ENCODE measurements around the gene RANBP1.
"Not testable (repeated sequence)": the region's sequence is repeated elsewhere in the genome, so short reads cannot be mapped to it uniquely, and the experiment has no call there.

The RANBP1 gene

DNA sequence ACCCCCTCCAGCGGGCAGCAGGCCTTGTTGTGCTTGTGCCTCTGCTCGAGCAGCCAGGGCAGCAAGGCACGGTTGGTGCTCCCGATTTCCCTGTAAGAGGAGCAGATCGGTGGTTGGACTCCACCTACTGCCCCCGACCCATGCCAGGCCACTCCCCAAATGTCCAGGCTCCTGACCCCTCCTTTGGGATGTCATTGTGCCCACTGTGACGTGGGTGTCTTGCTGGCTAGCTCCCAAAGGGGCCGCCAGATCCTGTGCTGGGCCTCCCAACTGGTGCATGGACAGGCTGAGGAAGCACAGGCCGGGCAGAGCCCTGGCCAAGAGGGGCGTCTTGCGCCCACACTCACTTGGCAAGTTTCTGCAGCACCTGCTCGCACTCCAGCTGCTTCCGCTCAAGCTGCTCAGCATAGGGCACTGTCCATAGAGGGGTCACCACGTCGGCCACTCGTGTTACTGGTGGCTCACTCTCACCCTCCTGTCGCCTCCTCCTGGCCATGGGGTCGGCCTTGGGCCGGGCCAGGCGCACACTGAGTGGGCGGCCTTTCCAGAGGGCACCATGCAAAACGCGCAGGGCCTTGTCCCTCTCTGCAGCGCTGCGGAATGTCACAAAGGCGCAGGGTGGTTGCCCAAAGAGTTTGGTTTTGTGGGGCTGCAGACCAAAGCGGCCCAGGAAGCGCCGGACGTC is at the start of gene RANBP1:
RANBP1 (plus strand) TSS at position 414 of the 685 bp plus-strand sequence; CDS start at position 495, 81 bp downstream.
- DNase-seq (ENCODE audit: low spot score), result no peak

DNA sequence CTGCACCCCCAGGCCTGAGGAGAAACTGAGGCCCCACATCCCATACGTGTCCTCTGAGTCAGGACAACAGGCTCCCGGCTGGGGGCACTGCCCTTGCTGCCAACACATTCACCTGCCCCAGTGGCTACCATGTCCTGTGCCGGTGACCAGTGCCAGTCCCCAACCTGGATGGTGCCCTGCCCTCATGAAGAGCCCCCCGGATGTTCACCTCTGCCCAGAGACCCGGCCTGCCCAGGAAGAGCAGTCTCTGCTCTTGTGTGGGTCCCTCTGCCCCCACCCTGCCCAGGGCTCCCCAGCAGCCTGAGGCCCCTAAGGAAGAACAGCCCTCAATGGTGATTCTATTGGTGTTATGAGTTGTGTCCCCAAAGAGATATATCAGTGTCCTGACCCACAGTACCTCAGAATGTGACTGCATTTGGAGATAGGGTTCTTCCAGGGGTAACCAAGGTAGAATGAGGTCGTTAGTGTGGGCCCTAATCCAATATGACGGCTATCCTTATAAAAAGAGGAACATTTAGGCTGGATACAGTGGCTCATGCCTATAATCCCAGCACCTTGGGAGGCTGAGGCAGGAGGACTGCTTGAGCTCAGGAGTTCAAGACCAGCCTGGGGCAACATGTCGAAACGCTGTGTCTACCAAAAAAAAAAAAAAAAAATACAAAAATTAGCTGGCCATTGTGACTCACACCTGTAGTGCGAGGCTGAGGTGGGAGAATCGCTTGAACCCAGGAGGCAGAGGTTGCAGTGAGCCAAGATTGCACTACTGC is 49.1 kb upstream of the RANBP1 start:
- DNase-seq (ENCODE audit: low spot score), result no peak

DNA sequence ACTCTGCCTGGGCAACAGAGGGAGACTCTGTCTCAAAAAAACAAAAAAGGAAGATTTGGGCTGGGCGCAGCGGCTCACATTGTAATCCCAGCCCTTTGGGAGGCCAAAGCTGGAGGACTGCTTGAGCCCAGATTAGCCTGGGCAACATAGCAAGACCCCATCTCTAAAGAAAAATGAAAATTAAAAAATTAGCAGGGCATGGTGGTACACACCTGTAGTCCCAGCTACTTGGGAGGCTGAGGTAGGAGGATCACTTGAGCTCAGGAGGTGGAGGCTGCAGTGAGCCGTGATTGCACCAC is 48.6 kb upstream of the RANBP1 start:
- DNase-seq (ENCODE audit: low spot score), result not testable (repeated sequence)

DNA sequence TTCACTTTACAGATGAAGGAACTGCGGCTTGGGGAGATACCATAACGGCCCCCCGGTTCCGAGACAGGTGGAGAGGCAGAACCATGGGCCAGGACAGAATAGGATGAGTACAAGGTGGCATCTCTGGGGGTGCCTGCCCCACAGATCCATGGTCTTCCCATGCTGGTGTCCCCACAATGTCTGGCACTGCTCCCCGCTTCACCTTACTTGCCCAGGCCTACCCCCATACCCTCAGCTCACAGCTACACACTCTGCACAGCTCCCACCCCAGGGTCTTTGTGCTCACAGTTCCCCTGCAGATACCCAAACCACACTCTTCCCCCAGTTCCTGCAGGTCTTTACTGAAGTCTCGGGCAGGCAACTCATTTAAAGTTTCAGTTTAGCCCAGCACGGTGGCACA is 47.3 kb upstream of the RANBP1 start:
- no peak for DNase-seq (ENCODE audit: low spot score)

DNA sequence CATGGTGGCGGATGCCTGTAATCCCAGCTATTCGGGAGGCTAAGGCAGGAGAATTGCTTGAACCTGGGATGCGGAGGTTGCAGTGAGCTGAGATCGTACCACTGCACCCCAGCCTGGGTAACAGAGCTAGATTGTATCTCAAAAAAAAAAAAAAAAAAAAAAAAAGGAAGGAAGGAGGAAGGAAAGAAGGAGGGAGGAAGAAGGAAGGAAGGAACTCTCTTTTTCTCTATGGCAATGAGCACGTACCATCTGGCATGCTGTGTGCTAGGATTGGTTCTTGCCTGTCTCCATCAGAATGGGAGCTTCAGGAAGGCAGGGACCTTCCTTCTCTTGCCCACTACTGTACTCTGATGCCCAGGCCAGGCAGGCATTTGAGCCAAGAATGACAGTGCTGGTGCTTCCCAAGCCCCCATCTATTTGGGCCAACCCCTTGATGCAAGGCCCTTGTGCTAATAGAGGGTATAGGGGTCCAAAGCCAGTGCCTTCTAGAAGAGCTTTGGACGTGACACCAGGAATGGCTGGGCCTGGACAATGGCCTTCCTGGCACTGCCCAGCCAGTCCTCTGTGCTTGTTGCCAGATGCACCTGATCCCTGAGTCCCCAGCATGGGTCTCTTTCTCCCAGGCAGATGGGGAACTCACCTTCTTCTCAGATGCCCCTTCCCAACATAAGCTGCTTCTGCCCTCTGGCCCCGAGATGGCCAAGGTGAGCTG is 46.4 kb upstream of the RANBP1 start:
- no peak for DNase-seq (ENCODE audit: low spot score)

DNA sequence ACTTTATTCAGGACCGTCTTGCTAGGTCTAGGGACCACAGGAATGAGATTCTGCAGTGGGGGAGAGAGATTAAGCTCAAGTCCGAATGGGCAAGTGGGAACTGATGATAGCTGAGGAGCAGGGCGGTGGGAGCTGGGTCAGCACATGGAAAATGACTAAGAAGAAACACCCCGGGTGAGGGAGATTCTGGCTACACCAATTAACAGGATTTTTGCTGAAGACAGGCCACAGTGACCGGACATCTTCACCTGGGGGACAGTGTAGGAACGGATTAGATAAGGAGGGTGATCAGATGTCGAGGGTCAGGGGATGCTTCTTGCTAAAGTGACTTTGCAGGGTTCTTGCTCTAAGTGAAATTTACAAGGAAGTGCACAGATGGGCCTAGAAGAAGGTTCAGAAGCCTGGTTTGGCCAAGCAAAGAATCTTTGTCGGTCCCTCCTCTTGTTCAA is 44.4 kb upstream of the RANBP1 start:
- no peak for DNase-seq (ENCODE audit: low spot score)

DNA sequence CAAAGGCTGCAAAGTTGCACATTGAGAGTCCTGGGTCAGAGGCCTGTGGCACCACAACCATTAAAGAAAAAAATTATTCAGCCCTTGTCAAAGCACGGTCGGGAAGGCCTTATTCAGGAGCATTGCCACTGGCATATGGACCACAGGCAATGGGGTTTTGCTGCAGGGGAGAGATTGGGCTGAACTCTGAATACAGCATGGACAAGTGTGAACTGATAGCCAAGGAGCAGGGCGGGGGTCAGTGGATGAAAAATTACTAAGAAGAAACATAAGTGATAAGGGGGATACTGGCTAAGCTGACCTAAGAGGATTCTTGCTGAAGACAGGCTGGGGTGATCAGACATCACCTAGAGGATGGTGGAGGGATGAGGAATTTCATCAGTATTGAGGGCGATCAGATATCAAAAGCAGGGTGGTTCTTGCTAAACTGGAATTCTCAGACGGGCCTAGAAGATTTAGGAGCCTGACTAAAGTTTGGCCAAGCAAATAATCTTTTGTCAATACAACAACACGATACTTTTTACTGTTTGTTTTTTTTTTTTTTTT is 39.2 kb upstream of the RANBP1 start:
- DNase-seq (ENCODE audit: low spot score), result no peak

DNA sequence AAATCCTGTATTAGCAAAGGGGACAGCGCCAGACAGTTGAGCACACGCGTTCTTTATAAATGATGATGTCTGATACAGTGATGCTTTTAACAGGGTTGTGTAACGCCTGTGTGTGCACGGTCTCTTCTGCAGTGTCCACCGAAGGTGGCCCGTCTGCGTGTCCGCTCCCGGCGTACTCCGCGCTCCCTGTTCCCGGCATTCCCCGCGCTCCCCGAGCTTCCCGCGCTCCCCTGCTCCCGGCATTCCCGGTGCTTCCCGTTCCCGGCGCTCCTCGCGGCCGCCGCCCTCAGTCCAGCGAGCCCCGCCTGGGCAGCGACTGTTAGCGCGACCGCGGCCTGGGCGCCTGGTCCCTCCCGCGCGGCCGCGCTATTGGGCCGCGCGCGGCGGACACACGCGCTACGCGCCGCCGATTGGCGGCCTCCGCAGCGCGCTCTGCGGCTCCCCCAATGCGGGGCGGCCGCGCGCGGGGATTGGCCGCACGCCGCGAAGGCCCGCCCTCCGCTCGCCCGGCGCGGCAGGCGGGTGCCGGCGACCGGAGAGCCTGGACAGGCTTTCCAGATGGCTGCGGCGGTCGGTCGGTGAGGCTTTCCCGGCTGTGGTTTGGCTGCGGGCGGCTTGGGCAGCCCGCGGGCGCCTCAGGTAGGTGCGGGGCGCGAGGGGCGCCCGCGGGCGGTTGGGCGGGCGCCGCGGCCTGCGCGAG is 36.0 kb upstream of the RANBP1 start, which contains the start of gene DGCR8:
DGCR8 (plus strand) TSS at position 497 of the 700 bp plus-strand sequence. CDS start 5,723 bp downstream, outside the sequence.
- DNase-seq (ENCODE audit: low spot score), result peak; percentile 81

DNA sequence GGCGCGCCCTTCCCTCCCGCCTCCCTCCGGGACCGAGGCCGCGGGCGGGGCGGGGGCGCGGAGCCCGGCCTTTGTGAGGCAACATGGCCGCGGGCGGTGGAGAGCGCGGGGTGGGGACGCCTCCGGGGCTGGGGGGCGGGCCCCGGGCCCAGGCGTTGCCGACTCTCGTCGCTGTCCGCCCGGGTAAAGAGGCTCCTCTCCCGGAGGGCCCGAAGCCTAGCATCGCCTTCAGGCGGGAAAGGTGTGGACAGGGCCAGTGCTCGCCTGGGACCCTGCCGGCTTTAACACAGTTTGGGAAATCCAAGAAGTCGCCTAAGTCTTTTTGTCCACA is 35.5 kb upstream of the RANBP1 start:
- DNase-seq (ENCODE audit: low spot score), result no peak

DNA sequence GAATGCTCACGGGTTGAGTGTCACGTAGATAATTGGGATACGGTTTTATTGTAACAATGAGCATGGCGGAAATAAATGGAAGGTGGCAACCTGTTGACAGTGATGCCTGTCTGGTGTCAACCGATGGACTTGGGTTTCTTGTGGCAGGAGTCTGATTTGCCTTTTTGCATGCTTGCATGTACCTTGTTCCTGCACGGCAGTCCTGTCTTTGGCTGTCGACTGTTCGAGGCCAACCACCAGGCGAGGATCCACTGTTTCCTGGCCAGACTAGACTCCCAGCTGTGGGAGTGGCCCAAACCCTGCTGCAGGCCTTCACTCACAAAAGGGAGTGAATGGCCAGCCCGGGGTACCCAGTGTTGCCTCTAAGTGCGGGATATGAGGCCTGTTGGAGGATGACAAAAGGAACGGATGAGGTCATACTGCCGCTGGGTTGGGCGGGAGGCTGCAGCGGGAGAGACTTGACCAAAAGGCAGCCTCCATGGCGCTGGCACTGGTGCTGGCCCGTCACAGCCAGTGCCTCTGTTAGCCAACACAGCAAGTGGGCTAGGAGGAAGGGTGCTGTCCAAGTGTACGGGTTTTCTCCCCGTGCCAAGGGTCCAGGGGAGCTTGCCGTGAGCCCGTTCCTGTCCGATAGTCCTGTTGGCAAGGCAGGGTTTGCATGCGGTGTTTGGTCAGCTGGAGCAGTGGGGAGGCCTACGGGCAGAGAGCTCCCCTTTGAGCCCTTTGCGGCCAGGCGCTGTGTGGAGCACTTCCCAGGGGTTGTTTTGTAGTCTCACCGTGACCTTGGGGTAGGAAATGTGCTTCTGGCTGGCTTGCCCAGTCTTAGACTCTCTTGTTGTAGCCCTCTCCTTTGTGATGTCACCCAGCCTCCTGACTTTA is 34.9 kb upstream of the RANBP1 start:
- DNase-seq (ENCODE audit: low spot score), result peak; percentile 64

DNA sequence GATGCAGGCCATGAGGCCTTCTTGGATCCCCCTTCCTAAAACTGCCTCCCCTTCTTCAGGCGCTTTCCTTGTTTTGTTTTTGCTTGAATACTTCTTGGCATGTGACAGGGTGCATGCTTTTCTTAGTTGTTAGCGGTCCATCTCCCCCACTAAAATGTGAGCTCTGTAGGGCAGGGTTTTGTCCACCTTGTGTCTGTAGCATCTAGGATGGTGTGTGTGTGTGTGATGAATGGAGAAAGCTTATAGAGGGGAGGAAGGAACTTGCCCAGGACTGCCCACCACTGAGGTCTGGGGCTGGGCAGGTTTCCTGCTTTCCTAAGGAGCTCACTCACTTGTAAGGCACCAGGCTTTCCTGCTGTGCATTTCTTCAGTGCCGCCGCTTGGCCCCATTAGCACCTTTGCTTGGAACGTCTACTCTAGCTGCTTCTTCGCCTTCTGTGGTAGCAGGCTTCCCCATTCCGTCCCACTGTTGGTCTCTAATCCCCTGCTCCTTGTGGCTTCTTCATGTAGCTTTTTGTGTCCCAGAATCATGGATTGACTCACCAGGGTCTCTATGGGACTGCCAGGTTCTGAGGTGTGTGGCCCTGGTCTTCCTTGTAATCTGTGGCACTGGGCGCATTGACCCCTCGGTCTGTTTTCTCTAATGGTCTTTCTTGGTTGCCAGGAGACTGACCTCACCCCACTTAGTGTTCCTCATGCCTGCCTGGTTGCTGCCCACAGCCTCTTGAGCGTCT is 32.6 kb upstream of the RANBP1 start:
- no peak for DNase-seq (ENCODE audit: low spot score)

DNA sequence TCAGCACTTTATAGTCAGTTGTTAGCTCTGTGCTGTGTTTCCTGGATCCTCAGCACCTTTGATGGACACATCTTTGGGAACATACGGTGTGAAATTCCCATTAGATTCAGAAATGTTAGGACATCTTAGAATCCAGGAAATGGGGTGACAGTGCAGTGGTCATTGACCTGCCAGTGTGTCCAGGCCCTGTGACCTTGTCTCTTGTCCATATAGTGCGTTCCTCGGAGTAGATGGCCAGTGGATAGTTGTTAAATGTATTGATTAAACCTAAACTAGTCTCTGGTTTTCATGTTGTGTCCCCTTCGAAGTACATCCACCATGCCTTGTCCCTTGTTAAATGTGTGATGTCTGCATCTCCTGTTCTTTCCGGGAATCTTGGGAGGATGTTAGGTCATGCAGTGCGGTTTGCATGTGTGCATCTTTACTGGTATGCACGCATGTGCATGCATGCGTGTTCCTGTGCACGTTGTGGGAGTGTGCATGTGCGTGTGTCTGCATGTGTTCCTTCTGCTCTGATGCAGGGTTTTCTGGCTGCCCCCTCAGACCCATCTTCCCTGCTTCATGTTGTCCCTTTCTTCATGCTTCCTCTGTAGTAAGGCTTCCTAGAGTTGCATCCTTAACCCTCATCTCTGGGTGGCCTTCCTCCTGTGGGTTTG is 31.9 kb upstream of the RANBP1 start:
- DNase-seq (ENCODE audit: low spot score), result no peak

DNA sequence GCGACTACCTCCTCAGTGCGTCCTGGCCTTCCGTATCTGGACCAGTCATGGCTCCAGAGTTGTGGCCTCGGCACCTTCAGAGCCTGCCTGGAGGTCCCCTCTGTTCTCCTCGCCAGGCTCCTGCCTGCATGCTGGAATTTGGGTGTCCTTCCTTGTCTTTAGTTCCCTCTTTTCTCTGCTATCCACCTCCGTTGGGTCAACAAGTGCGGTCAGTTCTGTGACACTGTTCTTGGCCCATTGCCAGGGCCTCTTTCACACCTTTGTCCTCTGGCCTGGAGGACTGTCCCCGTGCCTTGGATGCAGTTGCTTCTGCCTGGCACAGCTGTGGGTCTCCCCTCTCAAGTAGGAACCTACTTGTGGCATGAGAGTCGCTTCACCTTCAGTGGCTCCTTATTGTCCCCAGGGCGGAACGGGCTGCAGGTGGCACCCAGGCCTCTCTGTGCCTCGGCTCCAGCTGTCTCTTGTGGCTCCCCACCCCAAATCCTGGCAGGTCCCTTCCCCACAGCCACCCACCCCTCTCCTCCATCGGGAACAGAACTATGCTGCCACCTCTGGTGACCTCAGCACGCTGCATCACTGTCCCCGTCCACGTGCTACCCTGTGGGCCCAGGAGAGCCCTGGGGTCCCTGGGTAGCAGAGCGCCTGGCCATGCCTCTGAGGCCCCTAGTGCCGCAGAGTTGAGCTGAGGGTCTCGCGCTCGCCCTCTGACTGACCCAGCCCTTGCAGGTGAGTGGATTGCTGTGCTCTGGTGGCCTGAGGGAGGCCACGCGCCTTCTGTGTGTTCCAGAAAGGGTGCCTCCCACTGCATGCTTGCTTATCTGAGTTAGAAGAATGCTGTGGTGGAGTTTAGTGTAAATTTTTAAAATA is 31.1 kb upstream of the RANBP1 start:
- no peak for DNase-seq (ENCODE audit: low spot score)

DNA sequence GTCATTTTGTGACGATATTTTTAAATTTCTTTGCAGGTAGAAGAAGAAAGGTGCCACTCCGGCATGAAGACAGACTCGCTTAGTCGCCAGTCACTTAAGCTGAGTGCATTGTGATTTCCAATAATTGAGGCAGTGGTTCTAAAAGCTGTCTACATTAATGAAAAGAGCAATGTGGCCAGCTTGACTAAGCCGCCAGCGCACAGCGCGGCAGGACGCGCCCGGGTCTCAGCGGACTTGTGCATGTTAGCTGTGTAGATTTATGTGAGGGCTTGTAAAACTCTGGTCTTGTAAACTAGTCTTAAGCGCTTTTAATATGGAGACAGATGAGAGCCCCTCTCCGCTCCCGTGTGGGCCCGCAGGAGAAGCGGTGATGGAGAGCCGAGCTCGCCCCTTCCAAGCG is 30.3 kb upstream of the RANBP1 start:
- no peak for DNase-seq (ENCODE audit: low spot score)

DNA sequence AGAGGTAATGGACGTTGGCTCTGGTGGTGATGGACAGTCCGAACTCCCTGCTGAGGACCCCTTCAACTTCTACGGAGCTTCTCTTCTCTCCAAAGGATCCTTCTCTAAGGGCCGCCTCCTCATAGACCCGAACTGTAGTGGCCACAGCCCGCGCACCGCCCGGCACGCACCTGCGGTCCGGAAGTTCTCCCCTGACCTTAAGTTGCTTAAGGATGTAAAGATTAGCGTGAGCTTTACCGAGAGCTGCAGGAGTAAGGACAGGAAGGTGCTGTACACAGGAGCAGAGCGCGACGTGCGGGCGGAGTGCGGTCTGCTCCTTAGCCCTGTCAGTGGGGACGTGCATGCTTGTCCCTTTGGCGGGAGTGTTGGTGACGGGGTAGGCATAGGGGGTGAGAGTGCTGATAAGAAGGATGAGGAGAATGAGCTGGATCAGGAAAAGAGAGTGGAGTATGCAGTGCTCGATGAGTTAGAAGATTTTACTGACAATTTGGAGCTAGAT is 29.8 kb upstream of the RANBP1 start:
- no peak for DNase-seq (ENCODE audit: low spot score)

DNA sequence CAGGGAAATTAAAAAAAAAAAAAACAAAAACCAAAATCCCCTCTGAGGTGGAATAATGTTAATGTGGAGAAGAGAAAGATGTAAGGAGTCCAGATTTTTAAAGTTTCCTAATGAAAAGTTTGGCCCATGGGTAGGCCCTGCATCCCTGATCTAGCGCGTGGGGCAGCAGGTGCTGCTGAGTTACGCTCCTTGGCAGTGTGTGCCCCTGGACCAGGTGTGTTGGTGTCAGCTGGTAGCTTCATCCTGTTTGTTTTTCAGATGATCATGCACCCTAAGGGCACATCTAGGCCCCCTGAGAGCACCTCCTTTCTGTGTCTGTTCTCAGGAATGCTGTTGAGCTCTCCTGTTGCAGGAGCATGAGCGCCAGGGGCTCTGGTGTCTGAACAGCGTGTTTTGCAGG is 29.1 kb upstream of the RANBP1 start:
- no peak for DNase-seq (ENCODE audit: low spot score)

DNA sequence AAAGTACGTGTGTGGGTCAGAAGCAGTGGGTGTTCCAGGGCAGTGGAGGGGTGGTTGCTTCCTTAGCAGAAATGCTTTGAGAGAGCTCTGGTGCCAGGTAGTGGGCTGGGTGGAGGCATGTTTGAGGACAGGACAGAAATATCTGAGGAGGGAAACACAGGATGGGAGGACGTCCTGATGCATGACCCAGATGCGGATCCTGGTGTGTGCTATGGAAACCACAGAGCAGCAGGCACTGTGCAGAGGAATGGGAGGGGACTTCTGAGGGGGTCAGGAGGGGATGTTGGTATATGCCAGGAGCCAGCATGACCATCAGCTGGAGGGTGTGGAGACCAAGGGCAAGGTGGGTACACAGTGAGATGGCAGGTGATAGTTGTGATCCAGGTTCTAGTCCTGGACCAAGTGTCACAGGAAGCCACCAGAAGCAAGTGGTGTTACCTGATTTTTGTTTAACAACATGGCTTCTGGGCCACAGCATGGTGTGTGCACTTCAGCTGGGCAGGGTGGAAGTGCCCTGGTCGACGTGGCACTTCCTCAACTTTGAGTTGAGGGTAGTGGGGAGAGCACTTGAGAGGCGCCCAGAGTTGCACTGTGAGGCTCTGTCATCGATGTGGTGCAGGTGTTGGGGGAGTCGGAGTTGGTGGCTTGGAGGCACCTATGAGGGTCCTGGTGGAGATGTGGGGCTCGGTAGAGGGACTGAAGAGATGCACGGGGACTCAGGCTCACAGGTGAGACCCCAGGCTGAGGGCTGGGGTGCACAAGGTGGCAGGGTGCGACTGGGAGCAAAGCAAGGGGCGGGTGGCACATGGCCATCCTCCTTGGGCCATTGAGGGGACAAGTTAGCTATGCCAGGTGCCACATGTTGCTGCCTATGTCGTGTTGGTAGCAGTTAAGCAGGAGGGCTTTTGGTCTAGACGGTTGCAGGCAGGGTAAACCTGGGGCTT is 28.3 kb upstream of the RANBP1 start:
- no peak for DNase-seq (ENCODE audit: low spot score)

DNA sequence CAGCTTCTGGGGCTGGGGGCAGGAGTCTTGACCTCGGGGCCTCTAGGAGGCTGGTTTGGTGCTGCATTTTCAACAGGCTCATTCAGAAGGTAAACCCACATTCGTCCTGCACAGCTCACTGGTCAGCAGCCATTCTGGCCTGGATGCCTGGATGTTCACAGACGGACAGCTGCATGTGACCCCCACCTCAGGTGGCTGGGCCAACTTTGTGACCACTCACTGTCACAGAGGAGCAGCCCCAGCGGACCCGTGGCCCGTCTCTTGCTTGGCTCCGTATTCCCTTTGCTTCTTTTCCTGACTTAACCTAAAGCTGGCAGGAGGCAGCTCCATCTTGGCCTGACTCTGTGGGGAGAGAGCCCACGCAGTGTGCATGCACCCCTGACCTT is 27.6 kb upstream of the RANBP1 start:
- DNase-seq (ENCODE audit: low spot score), result no peak

Data from kidney capillary endothelial cell (primary cell).